GM19351 (cell line): ENCODE results near the gene BNIPL.
A peak's percentile ranks its signal among the peaks of the same experiment; 100 is the strongest.

ENCODE experiments used
- ATAC-seq: cut with Tn5 transposase; IDR thresholded peaks from one replicate; pipeline ENCODE4 v1.9.1; 2021; ENCODE audit warnings: mild to moderate bottlenecking, moderate library complexity; ENCODE audit not compliant: unreplicated experiment

BNIPL gene

GRCh38 chr1:151056149-151056548 lies 19.8 kb downstream of the BNIPL start:
- no peak for ATAC-seq

- no peak for ATAC-seq
Measured at GRCh38 chr1:151058692-151059091, 22.3 kb downstream of the BNIPL start.

GRCh38 chr1:151059109-151060006 lies 23.0 kb downstream of the BNIPL start, which contains the start of gene CDC42SE1:
TSS of gene CDC42SE1 (minus strand) at chr1:151059622. CDS start at chr1:151055730, 3,892 bp downstream.
- ATAC-seq: peak; percentile 87

GRCh38 chr1:151060007-151060656 lies 23.7 kb downstream of the BNIPL start, which contains the start of gene MLLT11:
TSS of gene MLLT11 (plus strand) at chr1:151060397. CDS start at chr1:151067225, 6,828 bp downstream.
- ATAC-seq: no peak

GRCh38 chr1:151060657-151061421 lies 24.5 kb downstream of the BNIPL start:
- no peak for ATAC-seq

- no peak for ATAC-seq
Measured at GRCh38 chr1:151061704-151062103, 25.3 kb downstream of the BNIPL start.

- ATAC-seq: no peak
Measured at GRCh38 chr1:151062741-151063371, 26.5 kb downstream of the BNIPL start.

GRCh38 chr1:151065089-151065645 lies 28.8 kb downstream of the BNIPL start:
- no peak for ATAC-seq

- ATAC-seq: no peak
Measured at GRCh38 chr1:151067185-151067584, 30.8 kb downstream of the BNIPL start.

GRCh38 chr1:151069103-151069486 lies 32.7 kb downstream of the BNIPL start:
- no peak for ATAC-seq

GRCh38 chr1:151070474-151071276 lies 34.3 kb downstream of the BNIPL start, which contains the start of gene GABPB2:
TSS of gene GABPB2 (plus strand) at chr1:151070761. CDS start at chr1:151088190, 17,429 bp downstream.
- ATAC-seq: peak; percentile 75

- no peak for ATAC-seq
Measured at GRCh38 chr1:151072224-151072623, 35.8 kb downstream of the BNIPL start.

- no peak for ATAC-seq
Measured at GRCh38 chr1:151085953-151086559, 49.7 kb downstream of the BNIPL start.
